GM18951 (cell line): ENCODE data around the gene HSD3B7.

Experiments
- POLR2A ChIP-seq: IDR thresholded peaks from 4 replicates; pipeline ENCODE4 v1.6.1; 2011; ENCODE audit warnings: mild to moderate bottlenecking; ENCODE audit not compliant: insufficient read length, insufficient read depth; ENCODE audit errors: extremely low read depth
- in situ Hi-C: fragments of 300-500 bp; cut with MboI; formaldehyde crosslinking; loops from one replicate; pipeline ENCODE4 v1.12.0; 2022; ENCODE audit warnings: low sequenced_read_pairs, mixed read lengths, inconsistent platforms; ENCODE audit not compliant: unreplicated experiment

The HSD3B7 gene

DNA sequence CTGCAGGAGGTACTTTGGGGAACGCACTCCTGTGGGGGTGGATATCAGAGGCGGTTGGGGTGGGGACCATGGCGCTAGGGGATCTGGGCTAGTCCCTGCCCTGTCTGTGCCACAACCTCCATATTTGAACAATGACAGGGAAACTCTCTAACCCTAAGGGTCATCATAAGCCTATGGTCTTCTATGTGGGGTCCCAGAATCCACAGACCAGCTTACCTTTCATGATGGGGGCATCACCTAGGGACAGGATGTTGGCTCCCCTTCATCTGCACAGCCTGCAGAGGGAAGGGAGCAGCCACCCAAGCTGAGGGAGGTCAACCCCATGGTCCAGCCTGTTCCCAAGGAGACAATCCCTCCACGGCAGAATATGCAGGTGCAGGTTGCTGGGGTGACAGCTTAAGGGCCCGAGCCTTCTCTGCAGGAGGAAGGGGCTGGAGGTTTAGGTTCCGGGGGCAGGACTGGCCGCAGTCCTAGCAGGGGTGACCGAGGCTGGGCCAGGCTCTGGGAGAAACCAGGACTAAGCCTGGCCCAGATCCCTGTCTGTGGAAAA is 34.4 kb upstream of the HSD3B7 start:
- TF ChIP-seq POLR2A: no peak
- in situ Hi-C loops: no loop called here

- in situ Hi-C loops: no loop called here
- no peak for TF ChIP-seq POLR2A
These were observed 33.8 kb upstream of the HSD3B7 start for GRCh38 chr16:30951193-30951592.

DNA sequence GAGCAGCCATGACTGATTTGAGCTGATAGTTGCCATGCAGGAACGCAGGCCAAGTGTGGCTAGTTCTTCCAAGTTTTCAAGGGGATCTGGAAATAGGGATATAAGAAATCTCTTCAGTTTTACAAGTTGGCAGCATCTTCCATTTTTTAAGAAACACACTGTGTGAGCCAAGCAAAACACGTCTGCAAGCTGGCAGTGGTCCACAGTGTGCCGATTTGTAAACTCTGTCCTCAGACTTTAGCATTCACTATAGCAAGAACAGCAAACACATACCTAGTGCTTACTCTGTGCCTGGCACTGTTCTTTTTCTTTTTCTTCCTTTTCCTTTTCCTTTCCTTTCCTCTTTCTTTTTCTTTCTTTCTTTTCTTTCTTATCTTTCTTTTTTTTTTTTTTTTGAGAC is 33.3 kb upstream of the HSD3B7 start:
- no peak for TF ChIP-seq POLR2A
- in situ Hi-C loops: no loop called here

- TF ChIP-seq POLR2A: no peak
- in situ Hi-C loops: no loop called here
These were observed 31.9 kb upstream of the HSD3B7 start for GRCh38 chr16:30953111-30953510.

GRCh38 chr16:30953511-30954124 is 31.4 kb upstream of the HSD3B7 start:
- TF ChIP-seq POLR2A: no peak
- in situ Hi-C loops: no loop called here

DNA sequence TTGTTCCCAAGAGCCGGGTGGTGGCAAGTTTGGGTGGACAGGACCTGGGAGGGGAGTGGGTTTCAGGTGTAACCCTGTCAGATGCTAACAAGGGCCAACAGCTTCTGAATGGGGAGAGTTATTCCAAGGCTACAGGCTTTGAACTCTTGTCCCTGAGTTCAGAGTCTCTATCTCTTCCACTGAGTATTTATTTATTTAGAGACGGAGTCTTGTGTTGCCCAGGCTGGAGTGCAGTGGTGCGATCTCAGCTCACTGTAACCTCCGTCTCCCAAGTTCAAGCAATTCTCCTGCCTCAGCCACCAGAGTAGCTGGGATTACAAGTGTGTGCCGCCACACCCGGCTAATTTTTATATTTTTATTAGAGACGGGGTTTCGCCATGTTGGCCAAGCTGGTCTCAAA is 30.0 kb upstream of the HSD3B7 start:
- TF ChIP-seq POLR2A: no peak
- in situ Hi-C loops: no loop called here

DNA sequence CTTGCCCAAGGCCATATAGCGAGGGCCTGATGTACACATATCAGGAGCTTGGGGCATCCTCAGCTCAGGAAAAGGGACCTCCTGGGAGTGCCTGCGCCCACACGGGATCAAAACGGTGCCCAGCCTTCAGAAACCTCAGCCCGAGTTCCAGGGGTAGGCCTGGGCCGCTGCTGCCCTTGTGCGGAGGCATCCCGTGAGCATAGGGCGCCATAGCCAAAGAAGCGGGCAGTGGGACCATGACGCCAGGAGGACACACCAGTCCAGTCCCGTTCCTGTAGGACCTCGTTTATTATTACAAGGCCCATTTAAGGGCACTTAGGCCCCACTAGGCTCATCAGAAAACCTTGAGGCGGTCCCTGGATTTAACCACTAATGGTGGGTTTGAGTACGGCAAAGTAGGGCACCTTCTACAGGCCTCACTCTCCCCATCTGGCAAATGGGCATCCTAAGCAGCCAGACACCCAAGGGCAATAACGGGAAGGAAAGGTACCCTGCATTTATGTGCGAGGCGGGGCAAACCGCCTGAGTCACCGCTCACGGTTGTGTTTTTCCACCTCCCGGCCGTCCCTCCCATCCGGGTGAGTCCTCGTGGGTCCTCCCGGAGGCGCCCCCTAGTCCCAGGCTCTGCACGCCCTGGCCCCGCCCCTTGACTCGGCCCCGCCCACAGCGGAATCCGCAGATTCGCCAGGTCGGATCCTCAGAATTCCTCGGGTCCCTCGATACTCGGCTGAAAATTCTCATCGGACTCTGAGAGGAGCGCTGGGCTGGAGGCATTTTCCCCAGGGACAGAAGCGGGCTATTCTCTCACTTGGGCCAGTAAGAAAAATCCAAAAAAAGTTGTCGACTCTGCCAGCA is 28.2 kb upstream of the HSD3B7 start:
- in situ Hi-C loops: no loop called here
- TF ChIP-seq POLR2A: peak; percentile 35

GRCh38 chr16:30957456-30958174 is 27.4 kb upstream of the HSD3B7 start, which contains the start of gene SETD1A:
Gene SETD1A (plus strand): TSS chr16:30957754. CDS start chr16:30958732, 978 bp downstream.
- peak; percentile 51 for TF ChIP-seq POLR2A
- in situ Hi-C loops: no loop called here

- TF ChIP-seq POLR2A: peak; percentile 46
- in situ Hi-C loops: no loop called here
These were observed 26.6 kb upstream of the HSD3B7 start for GRCh38 chr16:30958175-30959079.

- in situ Hi-C loops: no loop called here
These were observed 23.6 kb upstream of the HSD3B7 start for GRCh38 chr16:30961384-30961783.

GRCh38 chr16:30963925-30964511 is 21.0 kb upstream of the HSD3B7 start:
- no peak for TF ChIP-seq POLR2A
- in situ Hi-C loops: no loop called here

More at GRCh38 chr16:30961384-30961783, 23.6 kb upstream of the HSD3B7 start:
- TF ChIP-seq POLR2A: no peak
